DMS114 treated with DMSO at 0.1 percent for 48 hours (cell line): Measurements from ENCODE around the gene EPB41L4A.

Source experiments
- DNase-seq: peaks from one replicate; lab custom pipeline; 2025; ENCODE audit not compliant: unreplicated experiment; lab: John Stamatoyannopoulos, UW

The EPB41L4A gene

DNA sequence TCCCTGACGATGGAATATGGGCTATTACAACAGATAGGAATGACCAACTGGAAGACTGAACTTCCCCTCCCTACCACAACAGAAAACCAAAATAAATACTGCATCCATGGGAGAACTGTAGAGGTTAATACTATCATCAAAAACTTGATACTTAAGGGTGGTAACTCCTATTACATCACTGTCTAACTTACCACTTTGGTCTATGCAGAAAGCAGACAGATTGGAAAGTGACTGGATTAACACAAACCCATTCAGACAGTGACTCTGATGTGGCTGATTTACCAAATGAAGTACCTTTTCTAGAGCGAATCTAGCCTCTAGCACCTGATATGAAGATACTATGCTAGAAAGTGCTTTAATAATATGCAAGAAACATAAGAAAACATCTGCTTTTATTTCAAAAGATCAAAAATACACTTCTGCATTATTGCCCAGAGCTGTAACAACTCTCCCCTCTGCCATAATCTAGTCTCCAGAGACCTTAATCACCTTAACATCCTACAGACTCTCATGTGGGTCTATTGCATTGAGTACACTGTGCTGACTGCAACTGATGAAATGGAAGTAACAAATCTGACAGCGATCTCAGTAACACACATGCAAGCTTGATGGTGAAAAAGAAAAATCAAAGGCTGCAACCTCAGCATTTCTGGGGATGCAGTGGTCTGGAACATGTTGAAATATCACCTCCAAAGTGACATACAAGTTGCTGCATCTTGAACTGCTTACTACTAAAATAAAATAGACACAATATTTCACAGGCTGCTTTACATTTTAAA is 62.7 kb downstream of the EPB41L4A start:
- DNase-seq = no peak

- no peak for DNase-seq
Measured at GRCh38 chr5:112355058-112355685, 63.9 kb downstream of the EPB41L4A start.

DNA sequence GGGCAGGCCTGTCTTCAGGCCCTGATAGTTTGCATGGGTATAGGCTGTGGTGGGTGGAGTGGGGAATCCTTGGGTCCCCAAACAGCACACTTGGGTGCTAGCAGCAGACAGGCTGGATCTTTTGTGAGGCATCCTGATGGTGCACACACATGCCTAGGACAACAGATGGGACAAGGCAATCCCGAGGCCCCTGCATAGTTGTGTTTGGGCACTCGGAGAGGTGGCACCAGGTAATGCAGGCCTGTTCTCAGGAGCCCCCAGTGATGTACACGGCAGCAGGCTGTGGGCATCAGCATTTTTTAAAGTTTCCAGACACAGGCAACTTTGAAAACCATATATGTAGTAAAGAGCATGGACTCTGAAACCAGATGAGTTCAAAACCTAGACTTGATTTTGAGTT is 65.4 kb downstream of the EPB41L4A start:
- DNase-seq = no peak

- DNase-seq = no peak
Measured at GRCh38 chr5:112351225-112351624, 67.9 kb downstream of the EPB41L4A start.

- DNase-seq = no peak
Measured at GRCh38 chr5:112350626-112351025, 68.5 kb downstream of the EPB41L4A start.

DNA sequence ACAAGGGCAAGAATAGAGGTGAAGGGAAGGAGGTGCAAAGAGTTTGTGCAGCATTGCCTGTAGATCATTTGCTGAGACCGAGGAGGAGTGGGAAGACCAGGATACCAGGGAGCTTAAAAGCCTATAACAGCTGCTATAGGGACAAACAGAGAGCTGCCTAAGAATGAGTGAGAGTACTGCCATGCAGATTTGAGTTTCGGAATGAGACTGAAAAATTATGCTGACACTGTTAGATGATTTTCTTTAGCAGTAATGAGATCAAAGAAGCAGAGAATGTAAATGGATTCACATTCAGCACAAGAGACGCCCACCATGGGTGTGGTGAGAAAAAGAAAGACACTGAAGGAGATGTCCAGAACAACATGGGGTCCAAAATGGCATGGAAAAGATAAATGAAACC is 69.7 kb downstream of the EPB41L4A start:
- DNase-seq = no peak

- no peak for DNase-seq
Measured at GRCh38 chr5:112348915-112349314, 70.2 kb downstream of the EPB41L4A start.

- no peak for DNase-seq
Measured at GRCh38 chr5:112348387-112348786, 70.7 kb downstream of the EPB41L4A start.

- no peak for DNase-seq
Measured at GRCh38 chr5:112346411-112347044, 72.5 kb downstream of the EPB41L4A start.

DNA sequence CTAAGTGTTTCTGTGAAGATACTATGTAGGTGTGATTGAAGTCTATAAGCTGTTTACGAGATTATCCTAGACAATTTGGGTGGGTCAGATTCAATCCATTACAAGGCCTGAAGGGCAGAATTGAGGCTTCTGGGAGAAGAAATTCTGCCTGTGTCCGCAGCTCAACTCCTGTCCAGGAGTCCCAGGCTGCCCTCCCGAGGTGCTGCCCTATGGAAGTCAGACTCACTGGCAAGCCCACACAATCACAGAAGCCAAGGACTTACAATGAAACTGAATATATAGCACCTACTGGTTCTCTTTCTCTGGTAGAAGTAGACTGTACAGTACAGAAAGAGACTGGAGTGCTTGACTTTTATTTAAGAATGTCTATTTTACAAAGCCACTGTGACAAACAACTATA is 74.5 kb downstream of the EPB41L4A start:
- DNase-seq = no peak

- DNase-seq = no peak
Measured at GRCh38 chr5:112342389-112342788, 76.7 kb downstream of the EPB41L4A start.

GRCh38 chr5:112339761-112340160 is 79.3 kb downstream of the EPB41L4A start:
- DNase-seq = no peak

GRCh38 chr5:112338681-112339337 is 80.3 kb downstream of the EPB41L4A start:
- DNase-seq = no peak

GRCh38 chr5:112333331-112333781 is 85.7 kb downstream of the EPB41L4A start:
- DNase-seq = no peak

- DNase-seq = no peak
Measured at GRCh38 chr5:112331892-112332291, 87.2 kb downstream of the EPB41L4A start.

DNA sequence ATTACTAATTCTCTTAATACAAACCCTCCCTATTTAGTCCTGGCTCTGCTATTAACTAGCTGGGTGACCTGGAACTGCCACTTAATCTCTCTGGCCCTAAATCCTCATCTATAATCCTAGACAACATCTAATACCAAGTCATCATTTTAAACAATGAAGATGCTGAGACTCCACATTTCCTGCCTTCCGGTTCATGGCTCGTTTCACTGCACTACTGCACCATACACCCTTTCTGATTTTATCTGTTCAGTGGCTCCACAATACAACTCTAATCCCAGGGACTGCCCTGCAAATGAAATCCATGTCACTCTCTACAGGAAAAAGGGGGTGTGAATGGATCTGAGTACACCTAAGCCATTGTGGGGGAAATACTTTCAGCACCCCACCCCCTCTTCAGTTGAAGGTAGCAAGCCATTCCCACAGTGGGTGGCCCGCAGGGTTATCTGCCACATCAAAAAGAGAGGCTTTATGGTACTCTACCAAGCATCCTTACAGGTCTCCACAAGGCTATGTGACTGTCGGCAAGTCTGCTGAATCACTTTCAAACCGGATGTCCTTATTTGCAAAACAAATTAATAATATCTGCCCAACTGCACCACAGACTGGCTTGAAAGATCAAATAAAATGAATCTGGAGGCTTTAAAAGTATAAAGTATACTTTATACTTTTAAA is 89.5 kb downstream of the EPB41L4A start:
- no peak for DNase-seq

- no peak for DNase-seq
Measured at GRCh38 chr5:112323166-112323565, 95.9 kb downstream of the EPB41L4A start.

- DNase-seq = no peak
Measured at GRCh38 chr5:112320408-112320807, 98.7 kb downstream of the EPB41L4A start.

- no peak for DNase-seq
Measured at GRCh38 chr5:112318346-112318745, 100.7 kb downstream of the EPB41L4A start.

GRCh38 chr5:112317866-112318265 is 101.2 kb downstream of the EPB41L4A start:
- no peak for DNase-seq

DNA sequence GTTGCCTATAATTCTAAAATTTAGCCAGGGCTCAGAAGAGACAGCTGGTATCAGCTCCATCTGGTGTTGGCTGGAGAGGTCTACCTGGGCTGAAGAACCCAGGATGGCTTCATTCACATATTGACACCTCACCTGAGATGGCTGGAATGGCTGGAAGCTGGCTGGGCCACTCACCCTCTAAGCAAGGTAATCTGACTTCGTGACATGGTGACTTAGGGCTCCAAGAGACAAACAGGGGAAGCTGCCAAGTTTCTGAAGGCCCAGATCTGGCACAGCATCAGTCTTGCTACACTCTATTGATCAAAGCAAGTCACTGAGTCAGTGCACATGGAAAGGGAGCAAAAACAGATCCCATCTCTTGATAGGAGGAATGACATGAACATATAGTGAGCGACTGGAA is 102.3 kb downstream of the EPB41L4A start:
- DNase-seq = no peak
